Measurements from ENCODE around the gene IFITM5.
"Not testable (repeated sequence)": the region's sequence is repeated elsewhere in the genome, so short reads cannot be mapped to it uniquely, and the experiment has no call there.

IFITM5 gene

GRCh38 chr11:299081-299891 lies at the start of gene IFITM5:
Gene IFITM5 (minus strand): TSS chr11:299526. CDS start chr11:299490, 36 bp downstream.
- DNase-seq, result no peak

GRCh38 chr11:346529-346928 lies 47.2 kb upstream of the IFITM5 start:
- no peak for DNase-seq

- no peak for DNase-seq
Measured at GRCh38 chr11:344836-345578, 45.7 kb upstream of the IFITM5 start.

GRCh38 chr11:342328-342727 lies 43.0 kb upstream of the IFITM5 start:
- no peak for DNase-seq

- DNase-seq, result no peak
Measured at GRCh38 chr11:340539-341512, 41.5 kb upstream of the IFITM5 start.

GRCh38 chr11:339963-340362 lies 40.6 kb upstream of the IFITM5 start:
- no peak for DNase-seq

GRCh38 chr11:337711-338110 lies 38.4 kb upstream of the IFITM5 start:
- DNase-seq, result no peak

- no peak for DNase-seq
Measured at GRCh38 chr11:336659-337198, 37.4 kb upstream of the IFITM5 start.

- no peak for DNase-seq
Measured at GRCh38 chr11:335779-336658, 36.7 kb upstream of the IFITM5 start.

GRCh38 chr11:334264-334994 lies 35.1 kb upstream of the IFITM5 start:
- DNase-seq, result no peak

GRCh38 chr11:333616-334263 lies 34.4 kb upstream of the IFITM5 start:
- not testable (repeated sequence) for DNase-seq

- no peak for DNase-seq
Measured at GRCh38 chr11:332651-333480, 33.5 kb upstream of the IFITM5 start.

- no peak for DNase-seq
Measured at GRCh38 chr11:331358-332060, 32.2 kb upstream of the IFITM5 start.

- no peak for DNase-seq
Measured at GRCh38 chr11:330694-331357, 31.5 kb upstream of the IFITM5 start.

GRCh38 chr11:330307-330693 lies 31.0 kb upstream of the IFITM5 start:
- no peak for DNase-seq

GRCh38 chr11:329886-330253 lies 30.5 kb upstream of the IFITM5 start:
- DNase-seq, result no peak

- DNase-seq, result not testable (repeated sequence)
Measured at GRCh38 chr11:328516-329100, 29.3 kb upstream of the IFITM5 start.

- DNase-seq, result no peak
Measured at GRCh38 chr11:328012-328411, 28.7 kb upstream of the IFITM5 start.

All from activated CD4-positive, alpha-beta T cell treated with anti-CD3 and anti-CD28 coated beads, Interleukin-2, amount 50 U/mL, for 1 hour (primary cell).